D721Med (cell line): ENCODE results near the gene SMC3.
"Not testable (repeated sequence)": the region's sequence is repeated elsewhere in the genome, so short reads cannot be mapped to it uniquely, and the experiment has no call there.

ENCODE experiments used
- DNase-seq: peaks from one replicate; pipeline ENCODE4 v3.0.0; 2011; ENCODE audit warnings: low spot score; ENCODE audit not compliant: insufficient read length
- FAIRE-seq: peaks from 2 replicates; lab custom pipeline; 2011; peaks lifted over from hg19 to GRCh38; lab: Jason Lieb, UNC
- TF ChIP-seq, protein P1 (sequence below): IDR thresholded peaks from 2 replicates; pipeline ENCODE4 v1.5.1; 2012; ENCODE audit warnings: mild to moderate bottlenecking, control low read depth; ENCODE audit not compliant: insufficient read depth; ENCODE audit errors: missing control alignments

Gene SMC3

DNA sequence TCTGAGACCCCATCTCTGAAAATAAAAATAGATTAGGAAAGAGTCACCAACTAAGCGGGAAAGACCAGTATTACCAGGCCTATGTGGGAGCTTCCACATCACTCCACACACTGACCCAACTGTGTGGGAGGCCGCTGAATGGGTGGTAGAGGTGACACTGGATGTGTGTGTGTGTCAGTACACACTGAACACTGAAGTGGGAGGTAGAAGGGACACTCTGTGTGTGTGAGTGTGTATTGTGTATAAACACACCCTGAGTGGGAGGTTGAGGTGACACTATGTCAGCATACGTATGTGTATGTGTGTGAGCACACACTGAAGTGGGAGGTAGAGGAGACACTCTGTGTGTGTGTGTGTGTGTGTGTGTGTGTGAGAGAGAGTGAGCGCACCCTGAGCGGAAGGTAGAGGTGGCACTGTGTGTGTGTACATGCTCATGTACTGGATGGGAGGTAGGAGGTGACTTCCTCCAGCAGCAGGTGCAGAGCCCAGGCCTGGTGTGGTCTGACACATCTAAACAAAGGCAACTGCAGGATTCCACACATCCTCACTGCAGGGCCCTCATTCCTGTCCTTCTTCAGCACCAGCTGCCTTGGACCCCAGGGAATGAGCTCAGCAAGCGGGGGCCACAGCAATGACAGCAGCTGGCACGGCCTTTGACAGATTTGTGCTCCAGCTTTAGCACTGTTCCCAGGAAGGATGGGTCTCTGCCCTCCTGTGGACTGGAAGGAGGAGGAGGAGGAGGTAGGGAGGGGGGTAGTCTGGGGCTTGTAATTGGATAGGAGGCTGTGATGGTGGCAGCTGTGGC, 50.1 kb downstream of the SMC3 start:
- no peak for DNase-seq
- TF ChIP-seq, protein P1, sequence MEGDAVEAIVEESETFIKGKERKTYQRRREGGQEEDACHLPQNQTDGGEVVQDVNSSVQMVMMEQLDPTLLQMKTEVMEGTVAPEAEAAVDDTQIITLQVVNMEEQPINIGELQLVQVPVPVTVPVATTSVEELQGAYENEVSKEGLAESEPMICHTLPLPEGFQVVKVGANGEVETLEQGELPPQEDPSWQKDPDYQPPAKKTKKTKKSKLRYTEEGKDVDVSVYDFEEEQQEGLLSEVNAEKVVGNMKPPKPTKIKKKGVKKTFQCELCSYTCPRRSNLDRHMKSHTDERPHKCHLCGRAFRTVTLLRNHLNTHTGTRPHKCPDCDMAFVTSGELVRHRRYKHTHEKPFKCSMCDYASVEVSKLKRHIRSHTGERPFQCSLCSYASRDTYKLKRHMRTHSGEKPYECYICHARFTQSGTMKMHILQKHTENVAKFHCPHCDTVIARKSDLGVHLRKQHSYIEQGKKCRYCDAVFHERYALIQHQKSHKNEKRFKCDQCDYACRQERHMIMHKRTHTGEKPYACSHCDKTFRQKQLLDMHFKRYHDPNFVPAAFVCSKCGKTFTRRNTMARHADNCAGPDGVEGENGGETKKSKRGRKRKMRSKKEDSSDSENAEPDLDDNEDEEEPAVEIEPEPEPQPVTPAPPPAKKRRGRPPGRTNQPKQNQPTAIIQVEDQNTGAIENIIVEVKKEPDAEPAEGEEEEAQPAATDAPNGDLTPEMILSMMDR = no peak
- no peak for FAIRE-seq

DNA sequence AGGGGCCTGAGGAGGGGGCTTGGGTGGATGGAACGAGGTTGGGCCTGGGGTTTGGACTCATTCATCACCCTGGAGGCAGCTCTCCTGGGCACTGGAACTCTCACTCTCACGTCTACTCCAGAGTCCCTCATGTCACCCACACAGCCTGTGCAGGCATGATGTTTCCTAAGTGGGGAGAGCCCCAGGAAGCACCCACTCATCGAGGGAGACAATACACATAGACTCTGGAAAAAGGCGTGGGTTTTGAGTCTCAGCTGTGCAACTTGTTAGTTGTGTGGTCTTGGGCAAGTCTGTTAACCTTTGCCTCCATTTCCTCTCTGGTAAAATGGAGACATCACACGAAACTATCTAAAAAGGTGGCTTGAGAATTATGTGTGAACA, 50.7 kb downstream of the SMC3 start:
- DNase-seq = no peak
- TF ChIP-seq, protein P1 = no peak
- FAIRE-seq = no peak

DNA sequence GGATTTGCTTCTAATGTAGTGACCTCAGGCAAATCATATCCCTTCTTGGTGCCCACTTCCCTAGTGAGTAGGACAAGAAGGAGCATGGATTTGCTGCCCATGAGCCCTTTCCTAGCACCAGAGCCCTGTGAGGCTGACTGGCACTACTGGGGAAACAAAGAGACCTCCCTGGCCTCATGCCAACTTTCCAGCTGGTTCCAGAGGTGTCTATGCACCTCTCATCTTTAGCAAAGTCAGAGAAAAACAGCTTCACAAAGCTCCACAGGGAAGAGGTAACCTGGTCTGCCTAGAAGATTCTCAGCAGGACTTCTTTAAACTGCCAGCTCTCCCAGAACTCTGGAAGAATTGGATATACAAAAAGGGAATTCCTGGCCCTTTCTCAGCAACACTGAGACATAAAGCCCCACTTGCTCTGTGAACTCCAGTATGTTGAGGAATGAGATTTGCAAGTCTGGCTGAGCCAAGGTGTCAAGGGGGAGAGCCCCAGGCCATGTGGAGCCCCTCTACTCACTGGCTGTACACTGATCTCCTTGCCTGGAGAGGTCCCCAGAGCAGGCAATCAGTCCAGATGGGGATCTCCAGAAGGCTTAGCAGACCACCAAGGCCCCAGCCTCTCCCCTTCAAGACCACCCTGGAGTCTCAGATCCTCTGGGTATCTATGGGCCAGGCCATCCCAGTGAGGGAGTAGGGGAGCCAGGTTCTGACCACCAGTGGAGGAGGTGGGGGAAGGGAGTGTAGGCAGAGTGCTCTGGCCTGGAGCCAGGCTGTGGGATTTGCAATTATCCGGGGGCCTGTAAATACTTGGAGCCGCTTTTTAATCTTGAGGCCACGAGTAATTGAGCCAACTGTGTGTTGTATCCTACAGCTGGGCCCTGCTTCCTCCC, 52.3 kb downstream of the SMC3 start:
- DNase-seq (no peak), FAIRE-seq (no peak)
- TF ChIP-seq, protein P1 = no peak

DNA sequence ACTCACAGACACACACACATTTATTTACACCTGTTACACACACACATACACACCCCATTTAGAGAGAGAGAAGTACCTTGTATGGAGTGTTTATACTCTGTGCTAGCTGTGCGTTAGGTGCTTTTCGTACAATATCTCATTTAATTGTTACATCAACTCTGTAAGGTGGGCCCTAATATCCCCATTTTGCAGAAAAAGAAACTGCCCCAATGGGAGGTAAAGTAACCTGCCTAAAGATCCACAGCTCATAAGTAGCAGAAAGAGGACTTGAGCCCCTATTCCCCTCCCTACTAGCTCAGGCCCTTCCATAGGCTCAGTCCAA, 52.9 kb downstream of the SMC3 start:
- no peak for FAIRE-seq
- TF ChIP-seq, protein P1 = no peak
- no peak for DNase-seq

DNA sequence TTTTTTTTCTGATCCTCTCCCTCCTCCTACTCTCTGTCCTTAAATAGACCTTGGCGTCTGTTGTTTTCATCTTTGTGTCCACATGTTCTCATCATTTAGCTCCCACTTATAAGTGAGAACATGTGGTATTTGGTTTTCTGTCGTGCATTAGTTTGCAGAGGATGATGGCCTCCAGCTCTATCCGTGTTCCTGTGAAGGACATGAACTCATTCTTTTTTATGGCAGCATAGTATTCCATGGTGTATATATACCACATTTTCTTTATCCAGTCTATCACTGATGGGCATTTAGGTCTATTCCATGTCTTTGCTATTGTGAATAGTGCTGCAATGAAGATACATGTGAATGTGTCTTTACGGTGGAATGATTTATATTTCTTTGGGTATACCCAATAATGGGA, 55.8 kb downstream of the SMC3 start:
- not testable (repeated sequence) for DNase-seq, FAIRE-seq

DNA sequence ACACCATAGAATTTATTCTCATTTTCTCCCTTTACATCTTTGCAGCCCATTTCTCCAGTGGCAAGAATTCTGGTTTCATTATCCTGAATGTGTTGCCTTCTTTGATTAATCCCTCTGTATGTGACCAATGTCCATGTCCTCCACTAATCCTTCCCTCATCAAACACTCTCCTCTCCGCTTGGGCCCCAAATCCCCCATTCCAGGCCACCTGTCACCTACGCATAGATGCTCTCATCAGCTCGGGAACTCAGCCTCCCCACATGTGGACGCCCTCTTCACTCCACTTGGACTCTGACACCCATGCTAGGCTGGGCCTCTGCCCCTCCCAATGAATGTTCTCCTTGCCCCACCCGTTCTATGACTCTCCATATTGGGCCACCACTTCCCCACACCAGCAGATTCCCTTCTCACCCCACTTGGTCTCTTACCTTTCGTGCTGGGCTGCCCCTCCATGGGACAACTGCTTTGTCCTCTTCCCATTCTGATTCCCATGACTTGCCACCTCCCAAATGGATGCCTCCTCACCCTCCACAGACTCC, 57.9 kb downstream of the SMC3 start:
- no peak for DNase-seq
- FAIRE-seq = no peak
- TF ChIP-seq, protein P1 = no peak

DNA sequence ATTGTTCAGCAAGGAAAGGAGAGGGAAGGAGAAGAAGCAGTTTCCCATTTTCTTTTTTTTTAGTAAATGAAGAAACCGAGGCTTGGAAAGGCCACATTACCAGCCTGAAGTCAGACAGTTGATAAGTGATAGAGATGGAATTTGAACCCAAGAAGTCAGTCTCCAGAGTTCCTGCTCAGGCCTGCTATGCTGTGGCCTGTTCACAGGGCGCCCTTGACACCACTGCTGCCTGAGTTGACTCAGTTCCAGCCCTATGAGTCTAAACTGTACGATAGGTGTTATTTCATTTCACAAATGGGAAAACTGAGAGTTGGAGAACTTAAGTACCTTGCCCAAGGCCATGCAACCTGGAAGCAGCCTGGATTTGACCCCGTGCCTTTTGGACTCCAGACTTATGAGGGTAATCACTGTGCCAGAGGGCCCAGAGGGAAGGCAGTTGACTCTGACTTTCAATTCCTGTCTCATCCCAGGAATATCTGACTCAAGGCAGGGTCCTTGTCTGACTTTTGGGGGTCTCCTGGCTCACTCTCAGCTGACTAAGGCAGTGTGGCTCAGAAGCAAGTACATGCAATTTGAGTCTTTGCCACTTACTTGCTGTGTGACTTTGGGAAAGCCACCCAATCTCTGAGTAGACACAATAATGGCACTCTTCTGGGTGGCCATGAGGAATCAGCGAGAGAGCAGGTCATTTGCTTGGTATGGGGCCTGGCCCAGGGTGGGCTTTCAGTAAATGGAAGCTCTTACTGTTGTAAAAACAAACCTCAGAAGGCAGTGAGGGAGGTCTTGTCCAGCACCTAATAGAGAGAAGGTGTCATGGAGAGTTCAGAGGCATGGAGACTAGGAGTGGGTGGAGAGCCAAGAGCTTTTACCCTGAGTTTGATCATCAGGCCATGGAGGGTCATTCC, 58.7 kb downstream of the SMC3 start:
- FAIRE-seq = no peak
- TF ChIP-seq, protein P1 = no peak
- DNase-seq = no peak
